OCI-LY1 (cell line): ENCODE results near the gene SPA17.

Experiments
- H2AFZ ChIP-seq: fragments of 200-600 bp; sonication (generic), shearing (Covaris generic); 2 replicates; pipeline ENCODE4 v1.6.0; 2014; ENCODE audit warnings: antibody characterized with exemption, mild to moderate bottlenecking, low read length
- H3F3A ChIP-seq: fragments of 200-600 bp; sonication (generic), shearing (Covaris generic); 2 replicates; pipeline ENCODE4 v1.6.0; 2014; ENCODE audit warnings: mild to moderate bottlenecking, antibody characterized with exemption, low read length, moderate library complexity; ENCODE audit not compliant: insufficient read depth
- H3K27ac ChIP-seq: fragments of 200-600 bp; sonication (generic); 2 replicates; pipeline ENCODE4 v1.5.1; 2014; ENCODE audit warnings: low read length, mixed run types, mild to moderate bottlenecking, low read depth; ENCODE audit not compliant: poor library complexity, severe bottlenecking
- H3K27me3 ChIP-seq: fragments of 200-600 bp; sonication (generic); 2 replicates; pipeline ENCODE4 v1.6.0; 2014; ENCODE audit warnings: antibody characterized with exemption, mild to moderate bottlenecking, low read length, moderate library complexity; ENCODE audit not compliant: insufficient read depth
- H3K36me3 ChIP-seq: fragments of 200-600 bp; sonication (generic); 2 replicates; pipeline ENCODE4 v1.6.1; 2014; ENCODE audit warnings: mild to moderate bottlenecking, antibody characterized with exemption, low read length, moderate library complexity, mixed read lengths; ENCODE audit not compliant: insufficient read depth
- H3K4me1 ChIP-seq: fragments of 200-600 bp; sonication (generic); 2 replicates; pipeline ENCODE4 v1.5.1; 2014; ENCODE audit warnings: mild to moderate bottlenecking, low read length, moderate library complexity; ENCODE audit not compliant: insufficient read depth, severe bottlenecking
- H3K4me2 ChIP-seq: fragments of 200-600 bp; sonication (generic), shearing (Covaris generic); 2 replicates; pipeline ENCODE4 v1.6.1; 2014; ENCODE audit warnings: low read length
- H3K4me3 ChIP-seq: fragments of 200-600 bp; sonication (generic); 2 replicates; pipeline ENCODE4 v1.5.1; 2014; ENCODE audit warnings: low read length, low read depth, mild to moderate bottlenecking, mixed read lengths; ENCODE audit not compliant: poor library complexity, severe bottlenecking
- H3K79me2 ChIP-seq: fragments of 200-600 bp; shearing (Covaris generic); 2 replicates; pipeline ENCODE4 v1.6.1; 2016; ENCODE audit warnings: mixed run types, low read length, mixed read lengths; ENCODE audit not compliant: insufficient read depth
- H3K9ac ChIP-seq: fragments of 200-600 bp; sonication (generic), shearing (Covaris generic); 2 replicates; pipeline ENCODE4 v1.6.1; 2014; ENCODE audit warnings: mild to moderate bottlenecking, low read length, mixed read lengths
- H3K9me2 ChIP-seq: fragments of 200-600 bp; sonication (generic), shearing (Covaris generic); 2 replicates; pipeline ENCODE4 v1.6.1; 2014; ENCODE audit warnings: low read depth, mild to moderate bottlenecking, low read length, mixed read lengths
- H3K9me3 ChIP-seq: fragments of 200-600 bp; shearing (Covaris generic); 2 replicates; pipeline ENCODE4 v1.6.1; 2014; ENCODE audit warnings: low read length, mixed read lengths
- H4K20me1 ChIP-seq: fragments of 200-600 bp; sonication (generic), shearing (Covaris generic); 2 replicates; pipeline ENCODE4 v1.6.0; 2016; ENCODE audit warnings: mild to moderate bottlenecking, low read length; ENCODE audit not compliant: insufficient read depth
- EZH2 ChIP-seq: fragments of 200-600 bp; sonication (generic), shearing (Covaris generic); IDR thresholded peaks from 2 replicates; pipeline ENCODE4 v1.8.0; 2017; ENCODE audit warnings: borderline replicate concordance, mixed run types, mild to moderate bottlenecking, antibody characterized with exemption, low read length, moderate library complexity, mixed read lengths
- TF ChIP-seq, protein P1 (sequence below): fragments of 200-600 bp; sonication (generic), shearing (Covaris generic); IDR thresholded peaks from 2 replicates; pipeline ENCODE4 v1.5.1; 2017; ENCODE audit warnings: mild to moderate bottlenecking, antibody characterized with exemption, low read length, moderate library complexity, mixed read lengths

Gene SPA17

GRCh38 chr11:124717421-124717785, 43.7 kb downstream of the SPA17 start:
- H3K9me2 ChIP-seq: no peaks in the 10 kb centered on the region
- H3K9me3 ChIP-seq: no peaks in the 10 kb centered on the region
- no peaks in the 10 kb centered on the region for H3K4me1 ChIP-seq
- no peak overlapping the region for H3K27ac ChIP-seq
- H3K4me3 ChIP-seq: no peak overlapping the region
- no peak overlapping the region for H3K9ac ChIP-seq
- H4K20me1 ChIP-seq: no peaks in the 10 kb centered on the region
- no peaks in the 10 kb centered on the region for H3K36me3 ChIP-seq
- no peaks in the 10 kb centered on the region for H3K27me3 ChIP-seq
- no peaks in the 10 kb centered on the region for H3F3A ChIP-seq
- no peaks in the 10 kb centered on the region for H3K79me2 ChIP-seq
- no peak overlapping the region for H2AFZ ChIP-seq
- TF ChIP-seq, protein P1, sequence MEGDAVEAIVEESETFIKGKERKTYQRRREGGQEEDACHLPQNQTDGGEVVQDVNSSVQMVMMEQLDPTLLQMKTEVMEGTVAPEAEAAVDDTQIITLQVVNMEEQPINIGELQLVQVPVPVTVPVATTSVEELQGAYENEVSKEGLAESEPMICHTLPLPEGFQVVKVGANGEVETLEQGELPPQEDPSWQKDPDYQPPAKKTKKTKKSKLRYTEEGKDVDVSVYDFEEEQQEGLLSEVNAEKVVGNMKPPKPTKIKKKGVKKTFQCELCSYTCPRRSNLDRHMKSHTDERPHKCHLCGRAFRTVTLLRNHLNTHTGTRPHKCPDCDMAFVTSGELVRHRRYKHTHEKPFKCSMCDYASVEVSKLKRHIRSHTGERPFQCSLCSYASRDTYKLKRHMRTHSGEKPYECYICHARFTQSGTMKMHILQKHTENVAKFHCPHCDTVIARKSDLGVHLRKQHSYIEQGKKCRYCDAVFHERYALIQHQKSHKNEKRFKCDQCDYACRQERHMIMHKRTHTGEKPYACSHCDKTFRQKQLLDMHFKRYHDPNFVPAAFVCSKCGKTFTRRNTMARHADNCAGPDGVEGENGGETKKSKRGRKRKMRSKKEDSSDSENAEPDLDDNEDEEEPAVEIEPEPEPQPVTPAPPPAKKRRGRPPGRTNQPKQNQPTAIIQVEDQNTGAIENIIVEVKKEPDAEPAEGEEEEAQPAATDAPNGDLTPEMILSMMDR: no peak
- no peak for TF ChIP-seq EZH2
- H3K4me2 ChIP-seq: no peak overlapping the region

DNA sequence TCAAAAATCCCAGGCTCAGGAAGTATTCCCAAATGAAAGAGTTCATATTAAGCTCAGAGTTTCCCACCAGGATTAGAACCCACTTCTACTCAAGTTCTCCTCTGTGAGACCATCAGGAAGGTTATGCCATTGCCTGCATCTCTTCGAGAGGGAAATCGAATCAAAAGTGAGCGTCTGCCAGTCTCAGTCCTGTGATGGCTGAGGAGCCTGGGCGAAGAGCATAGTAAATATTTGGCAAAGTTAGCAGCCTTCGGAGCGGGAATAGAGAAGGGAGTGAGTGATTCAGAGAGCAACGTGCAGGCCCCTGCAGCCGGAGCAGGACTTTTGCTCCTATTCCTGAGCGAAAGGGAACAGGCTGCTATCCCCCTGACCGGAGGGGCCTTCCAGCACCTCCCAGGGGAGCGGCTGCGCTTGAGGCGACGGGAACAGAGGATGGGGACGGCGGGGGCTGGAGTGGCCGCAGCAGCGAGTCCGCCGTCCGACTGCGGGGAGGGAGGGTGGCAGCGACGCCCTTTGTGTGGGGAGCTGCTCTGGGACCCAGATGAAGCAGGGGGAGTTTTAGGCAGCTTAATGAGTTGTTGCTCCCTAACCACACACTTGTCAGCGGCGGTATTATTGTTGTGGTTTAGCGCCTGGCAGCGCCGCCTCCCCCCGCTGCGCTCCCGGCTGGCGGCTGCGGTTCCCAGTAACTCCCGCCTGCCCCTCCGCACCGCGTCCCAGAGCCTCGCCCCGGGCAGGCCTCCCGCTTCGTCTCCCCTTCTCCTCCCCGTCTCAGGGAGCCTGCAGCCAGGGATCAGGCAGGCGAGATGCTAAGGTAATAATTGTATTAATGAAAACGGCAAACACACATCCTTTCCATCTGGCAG, 44.3 kb downstream of the SPA17 start:
- Histone ChIP-seq H3K27me3 (no peaks in the 10 kb centered on the region), H3K4me1 (no peaks in the 10 kb centered on the region), H4K20me1 (no peaks in the 10 kb centered on the region), H3K79me2 (no peaks in the 10 kb centered on the region), H3F3A (no peaks in the 10 kb centered on the region), H3K27ac (no peak overlapping the region), H3K9ac (no peak overlapping the region), H3K36me3 (no peaks in the 10 kb centered on the region), H3K4me3 (no peak overlapping the region), H3K9me3 (no peaks in the 10 kb centered on the region), H3K4me2 (no peak overlapping the region), H2AFZ (no peak overlapping the region), H3K9me2 (no peaks in the 10 kb centered on the region)
- no peak for TF ChIP-seq EZH2
- TF ChIP-seq, protein P1: no peak

DNA sequence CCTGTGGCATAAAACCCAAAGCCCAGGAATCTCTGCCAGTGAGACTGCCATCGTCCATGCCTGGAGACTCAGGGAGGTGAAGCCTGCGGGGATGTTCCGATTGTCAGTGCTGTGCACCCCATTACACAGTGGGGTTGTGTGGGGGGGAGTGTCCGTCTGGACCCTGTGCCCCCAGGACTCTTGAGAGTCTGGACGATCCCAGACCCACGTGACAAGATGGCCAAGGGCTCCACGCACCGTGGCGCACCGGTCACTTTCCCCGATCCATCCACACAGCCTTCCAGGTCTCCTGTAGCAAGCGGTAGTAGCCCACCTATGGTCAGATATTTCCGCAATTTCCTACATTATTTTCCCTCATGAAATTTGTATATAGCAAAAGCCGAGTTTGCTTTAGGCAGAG, 45.1 kb downstream of the SPA17 start:
- Histone ChIP-seq H3K9ac (no peak overlapping the region), H3K9me3 (no peaks in the 10 kb centered on the region), H3K4me3 (no peak overlapping the region), H3K27ac (no peak overlapping the region), H3F3A (no peaks in the 10 kb centered on the region), H2AFZ (no peak overlapping the region), H3K79me2 (no peaks in the 10 kb centered on the region), H3K4me2 (no peak overlapping the region), H3K4me1 (no peaks in the 10 kb centered on the region), H4K20me1 (no peaks in the 10 kb centered on the region), H3K9me2 (no peaks in the 10 kb centered on the region), H3K27me3 (no peaks in the 10 kb centered on the region), H3K36me3 (no peaks in the 10 kb centered on the region)
- TF ChIP-seq EZH2: no peak
- TF ChIP-seq, protein P1: no peak
